Measurements from ENCODE around the gene FBXO3.

The FBXO3 gene

DNA sequence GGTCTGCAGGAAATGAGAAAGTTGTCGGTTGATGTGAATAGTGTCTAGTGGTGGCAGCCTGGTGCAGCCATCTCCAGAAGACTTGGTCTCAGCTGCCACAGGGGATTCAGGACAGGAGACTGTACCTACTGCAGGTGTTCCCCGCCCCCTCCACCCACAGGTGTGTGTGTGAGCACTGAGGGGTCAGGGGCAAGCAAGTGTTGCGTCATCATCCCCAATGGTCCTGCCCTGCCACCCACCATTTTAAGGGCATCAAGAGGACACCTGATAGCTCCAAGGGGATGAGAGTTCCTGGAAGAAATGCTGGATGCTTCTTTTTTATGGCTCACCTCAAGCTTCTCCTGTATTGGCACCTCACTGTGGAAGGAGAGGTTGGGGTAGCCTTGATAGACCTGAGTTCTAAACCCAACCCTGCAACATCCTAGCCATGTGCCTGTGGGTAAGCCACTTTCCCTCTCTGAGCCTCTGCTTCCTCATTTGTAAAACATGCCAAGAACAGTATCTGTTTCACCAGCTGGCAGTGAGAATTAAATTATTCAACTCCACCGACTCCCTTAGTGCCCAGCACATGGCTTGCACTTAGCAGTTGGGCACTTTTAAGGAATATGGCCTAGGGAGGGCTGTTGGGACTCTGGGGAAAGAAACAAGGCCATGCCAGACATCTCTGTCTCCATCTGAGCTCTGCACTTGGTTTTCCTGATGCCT lies 79.8 kb downstream of the FBXO3 start:
- no peaks in the 10 kb centered on the region for H3K36me3 ChIP-seq (ENCODE audit: control insufficient read depth, low read length)
- H3F3A ChIP-seq (ENCODE audit: control insufficient read depth, insufficient read depth), result no peaks in the 10 kb centered on the region
- H3K9me2 ChIP-seq (replicated peaks; ENCODE audit: control insufficient read depth, low read length), result no peaks in the 10 kb centered on the region
- no peak overlapping the region for H3K27ac ChIP-seq (ENCODE audit: low read depth, low read length)
- no peak overlapping the region for H3K4me2 ChIP-seq (ENCODE audit: low read length)
- peaks cover 39% of the 10 kb centered on the region for H3K27me3 ChIP-seq (ENCODE audit: control insufficient read depth, low read length)
- no peaks in the 10 kb centered on the region for H3K4me1 ChIP-seq (ENCODE audit: control insufficient read depth, low read length)
- H3K9me3 ChIP-seq (ENCODE audit: control insufficient read depth, insufficient read depth, low read length), result no peaks in the 10 kb centered on the region
- H4K20me1 ChIP-seq (ENCODE audit: control insufficient read depth, insufficient read depth, low read depth, low read length), result no peaks in the 10 kb centered on the region
- TF ChIP-seq, protein P1, sequence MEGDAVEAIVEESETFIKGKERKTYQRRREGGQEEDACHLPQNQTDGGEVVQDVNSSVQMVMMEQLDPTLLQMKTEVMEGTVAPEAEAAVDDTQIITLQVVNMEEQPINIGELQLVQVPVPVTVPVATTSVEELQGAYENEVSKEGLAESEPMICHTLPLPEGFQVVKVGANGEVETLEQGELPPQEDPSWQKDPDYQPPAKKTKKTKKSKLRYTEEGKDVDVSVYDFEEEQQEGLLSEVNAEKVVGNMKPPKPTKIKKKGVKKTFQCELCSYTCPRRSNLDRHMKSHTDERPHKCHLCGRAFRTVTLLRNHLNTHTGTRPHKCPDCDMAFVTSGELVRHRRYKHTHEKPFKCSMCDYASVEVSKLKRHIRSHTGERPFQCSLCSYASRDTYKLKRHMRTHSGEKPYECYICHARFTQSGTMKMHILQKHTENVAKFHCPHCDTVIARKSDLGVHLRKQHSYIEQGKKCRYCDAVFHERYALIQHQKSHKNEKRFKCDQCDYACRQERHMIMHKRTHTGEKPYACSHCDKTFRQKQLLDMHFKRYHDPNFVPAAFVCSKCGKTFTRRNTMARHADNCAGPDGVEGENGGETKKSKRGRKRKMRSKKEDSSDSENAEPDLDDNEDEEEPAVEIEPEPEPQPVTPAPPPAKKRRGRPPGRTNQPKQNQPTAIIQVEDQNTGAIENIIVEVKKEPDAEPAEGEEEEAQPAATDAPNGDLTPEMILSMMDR (IDR thresholded peaks at IDR 0.05; ENCODE audit: low read depth, low read length, poor library complexity, severe bottlenecking), result no peak
- no peak for TF ChIP-seq EZH2phosphoT487 (IDR thresholded peaks at IDR 0.05; ENCODE audit: borderline replicate concordance, low read length)
- H3K79me2 ChIP-seq (ENCODE audit: control insufficient read depth, low read length), result no peaks in the 10 kb centered on the region
- H3K4me3 ChIP-seq (ENCODE audit: low read length), result no peak overlapping the region

DNA sequence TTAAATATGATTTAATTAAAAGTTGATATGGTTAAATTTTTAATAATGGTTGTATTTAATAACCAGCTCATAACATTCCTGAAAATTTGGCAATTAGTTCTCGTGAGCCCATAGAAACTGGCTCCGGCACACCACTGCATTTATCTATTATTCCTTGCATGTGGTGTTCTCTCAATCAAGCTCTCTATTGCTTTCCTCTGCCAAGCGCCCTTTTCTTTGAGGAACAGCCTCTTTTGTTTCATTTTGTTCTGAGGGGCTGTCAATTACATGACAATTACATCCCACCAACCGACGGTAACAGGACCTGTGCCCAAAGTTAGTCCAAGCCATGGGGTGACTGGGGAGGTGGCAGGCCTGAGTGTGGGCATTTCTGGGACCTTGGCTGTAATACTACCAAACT lies 81.8 kb downstream of the FBXO3 start:
- H3F3A ChIP-seq (ENCODE audit: control insufficient read depth, insufficient read depth), result no peaks in the 10 kb centered on the region
- TF ChIP-seq EZH2phosphoT487 (IDR thresholded peaks at IDR 0.05; ENCODE audit: borderline replicate concordance, low read length), result no peak
- TF ChIP-seq, protein P1 (IDR thresholded peaks at IDR 0.05; ENCODE audit: low read depth, low read length, poor library complexity, severe bottlenecking), result no peak

DNA sequence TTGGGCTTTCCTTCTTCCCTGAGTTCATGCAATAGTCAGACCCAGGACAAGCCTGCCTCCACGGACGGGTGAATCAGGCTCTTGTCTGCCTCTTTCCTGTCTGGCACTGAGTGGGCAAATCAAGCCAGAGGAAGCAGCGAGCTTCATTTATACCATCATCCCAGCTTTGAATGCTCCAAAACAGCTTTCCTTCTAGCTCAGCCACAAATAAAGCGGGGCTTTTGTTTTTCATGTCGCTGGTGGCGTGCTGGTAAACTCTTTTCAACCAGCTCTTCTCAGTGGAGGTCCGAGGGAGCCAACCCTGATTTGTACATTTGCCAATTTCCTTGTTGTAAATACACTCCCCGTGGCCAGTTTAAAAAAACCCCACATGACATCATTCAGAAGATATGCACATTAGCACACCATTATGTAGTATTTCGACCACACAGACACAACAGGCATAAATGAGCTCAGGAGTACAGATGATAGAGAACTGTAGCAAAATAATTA lies 82.3 kb downstream of the FBXO3 start:
- Histone ChIP-seq H3K36me3 (ENCODE audit: control insufficient read depth, low read length) (no peaks in the 10 kb centered on the region), H3F3A (ENCODE audit: control insufficient read depth, insufficient read depth) (no peaks in the 10 kb centered on the region), H3K4me2 (ENCODE audit: low read length) (no peak overlapping the region), H3K4me3 (ENCODE audit: low read length) (no peak overlapping the region), H3K9me2 (replicated peaks; ENCODE audit: control insufficient read depth, low read length) (no peaks in the 10 kb centered on the region), H3K4me1 (ENCODE audit: control insufficient read depth, low read length) (no peaks in the 10 kb centered on the region), H3K27ac (ENCODE audit: low read depth, low read length) (no peak overlapping the region), H4K20me1 (ENCODE audit: control insufficient read depth, insufficient read depth, low read depth, low read length) (no peaks in the 10 kb centered on the region), H3K27me3 (ENCODE audit: control insufficient read depth, low read length) (peaks cover 19% of the 10 kb centered on the region), H3K79me2 (ENCODE audit: control insufficient read depth, low read length) (no peaks in the 10 kb centered on the region), H3K9me3 (ENCODE audit: control insufficient read depth, insufficient read depth, low read length) (no peaks in the 10 kb centered on the region)
- TF ChIP-seq, protein P1 (IDR thresholded peaks at IDR 0.05; ENCODE audit: low read depth, low read length, poor library complexity, severe bottlenecking), result no peak
- TF ChIP-seq EZH2phosphoT487 (IDR thresholded peaks at IDR 0.05; ENCODE audit: borderline replicate concordance, low read length), result no peak

More for the DNA sequence above, 81.8 kb downstream of the FBXO3 start:
- Histone ChIP-seq H3K36me3 (ENCODE audit: control insufficient read depth, low read length) (no peaks in the 10 kb centered on the region), H3K4me2 (ENCODE audit: low read length) (no peak overlapping the region), H3K79me2 (ENCODE audit: control insufficient read depth, low read length) (no peaks in the 10 kb centered on the region), H3K9me2 (replicated peaks; ENCODE audit: control insufficient read depth, low read length) (no peaks in the 10 kb centered on the region), H3K27me3 (ENCODE audit: control insufficient read depth, low read length) (peaks cover 23% of the 10 kb centered on the region), H3K9me3 (ENCODE audit: control insufficient read depth, insufficient read depth, low read length) (no peaks in the 10 kb centered on the region), H3K4me3 (ENCODE audit: low read length) (no peak overlapping the region), H3K4me1 (ENCODE audit: control insufficient read depth, low read length) (no peaks in the 10 kb centered on the region), H3K27ac (ENCODE audit: low read depth, low read length) (no peak overlapping the region), H4K20me1 (ENCODE audit: control insufficient read depth, insufficient read depth, low read depth, low read length) (no peaks in the 10 kb centered on the region)
